Panc1 (cell line): ENCODE data around the gene FAM237B. TPM values are rescaled to one million over a fixed set of nuclear protein-coding genes. Genes with fewer than 3 reads are reported as not detected.

ENCODE experiments used
- ATAC-seq: fragments of 200-7000 bp; cut with Tn5 transposase; 2 replicates; pipeline ENCODE4 v1.9.1; 2020; ENCODE audit warnings: mild to moderate bottlenecking, moderate library complexity
- BruUV-seq: library from RNA; stranded (reverse); fragments of 400-500 nt; replicated peaks from 2 replicates; lab custom pipeline; 2021; lab: Mats Ljungman, UMichigan
- CTCF ChIA-PET: fragments of 300-600 bp; sonication (Branson Sonifier 250); formaldehyde crosslinking; loops from one replicate; lab custom pipeline; 2022; ENCODE audit warnings: antibody characterized with exemption; lab: Charles Lee
- POLR2A ChIA-PET: fragments of 300-600 bp; sonication (Branson Sonifier 250); formaldehyde crosslinking; loops from one replicate; lab custom pipeline; 2022; ENCODE audit warnings: antibody characterized with exemption; lab: Charles Lee
- DNase-seq: peaks from one replicate; pipeline ENCODE4 v3.0.0-alpha.2; 2010; ENCODE audit warnings: low read depth, low spot score
- H3K27ac ChIP-seq: 2 replicates; pipeline ENCODE4 v1.5.1; 2011; ENCODE audit warnings: mild to moderate bottlenecking, low read length, inconsistent platforms
- H3K27me3 ChIP-seq: fragments of 200-500 bp; sonication (Bioruptor generic); 2 replicates; pipeline ENCODE4 v1.6.0; 2014; ENCODE audit warnings: low read length, inconsistent platforms; ENCODE audit not compliant: control insufficient read depth, insufficient read depth
- H3K36me3 ChIP-seq: fragments of 200-500 bp; sonication (Bioruptor generic); 2 replicates; pipeline ENCODE4 v1.5.1; 2014; ENCODE audit warnings: inconsistent platforms, mild to moderate bottlenecking, low read length, moderate library complexity; ENCODE audit not compliant: control insufficient read depth, insufficient read depth
- H3K4me1 ChIP-seq: 2 replicates; pipeline ENCODE4 v1.5.1; 2011; ENCODE audit warnings: inconsistent platforms, mild to moderate bottlenecking, low read length, moderate library complexity; ENCODE audit not compliant: control insufficient read depth, insufficient read depth
- H3K4me3 ChIP-seq, 2 experiments: 2 replicates each; pipeline ENCODE4 v1.5.1; 2011 to 2012; ENCODE audit warnings: low read depth in 2 of 2, low read length in 2 of 2, mild to moderate bottlenecking in 2 of 2, inconsistent platforms in 1 of 2, moderate library complexity in 1 of 2
- H3K9me3 ChIP-seq: fragments of 200-500 bp; sonication (Bioruptor generic); 2 replicates; pipeline ENCODE4 v1.5.1; 2014; ENCODE audit warnings: low read depth, mild to moderate bottlenecking, inconsistent platforms, low read length, moderate library complexity; ENCODE audit not compliant: control insufficient read depth, insufficient read depth
- CTCF ChIP-seq: fragments of 450-650 bp; IDR thresholded peaks from 2 replicates; pipeline ENCODE4 v1.5.1; 2017; ENCODE audit warnings: mild to moderate bottlenecking
- POLR2AphosphoS5 ChIP-seq: IDR thresholded peaks from 2 replicates; pipeline ENCODE4 v1.6.1; 2012; ENCODE audit warnings: mild to moderate bottlenecking, low read depth, low read length, moderate library complexity
- REST ChIP-seq, 2 experiments: IDR thresholded peaks; 2 replicates each; pipeline ENCODE4 v1.6.1; 2011 to 2012; ENCODE audit warnings: low read depth in 2 of 2, control low read depth in 1 of 2, low read length in 1 of 2, mild to moderate bottlenecking in 1 of 2, moderate library complexity in 1 of 2; ENCODE audit not compliant: insufficient read depth in 1 of 2
- SIN3A ChIP-seq: IDR thresholded peaks from 2 replicates; pipeline ENCODE4 v1.6.1; 2012; ENCODE audit warnings: low read depth, mild to moderate bottlenecking, low read length, moderate library complexity, borderline replicate concordance; ENCODE audit not compliant: insufficient read depth
- TCF7L2 ChIP-seq: IDR thresholded peaks from 2 replicates; pipeline ENCODE4 v1.6.1; 2011; ENCODE audit warnings: mild to moderate bottlenecking, low read depth, low read length, inconsistent platforms
- in situ Hi-C: cut with HindIII; loops from 2 replicates; pipeline ENCODE4 v1.10.0; 2016; ENCODE audit warnings: low sequenced_read_pairs, low pct_unique_long_range_greater_than_20kb
- intact Hi-C: fragments of 100-400 bp; cut with micrococcal nuclease; formaldehyde crosslinking; loops from one replicate; pipeline ENCODE4 v1.10.0; 2022; ENCODE audit not compliant: unreplicated experiment
- total RNA-seq: library from RNA; stranded (reverse); gene quantifications from one replicate; pipeline ENCODE4 v1.2.1, GENCODE V29; 2021; ENCODE audit not compliant: unreplicated experiment

FAM237B gene
- total RNA-seq, 1 experiment from 2014 or later, result not detected

GRCh38 chr7:90271753-90272152, 49.4 kb downstream of the FAM237B start:
- ChIA-PET CTCF (no interaction called here), POLR2A (no interaction called here)
- no peak for DNase-seq
- ATAC-seq, result no peak
- in situ Hi-C loops, result no loop called here
- intact Hi-C loops, result no loop called here
- no peaks in the 10 kb centered on the region for H3K9me3 ChIP-seq
- H3K27ac ChIP-seq, result no peak overlapping the region
- peaks cover under 1% of the 10 kb centered on the region; the same call in 1 of the 2 replicates for H3K27me3 ChIP-seq
- no peak overlapping the region for H3K4me3 ChIP-seq
- TF ChIP-seq TCF7L2 (no peak), CTCF (no peak), POLR2AphosphoS5 (no peak), SIN3A (no peak), REST (IDR thresholded peaks at IDR 0.05; ENCODE audit: insufficient read depth in 1 of 2, low read depth in 2 of 2, low read length in 1 of 2) (no peak)
- no TSS peak for BruUV-seq
- no peaks in the 10 kb centered on the region for H3K4me1 ChIP-seq
- no peaks in the 10 kb centered on the region for H3K36me3 ChIP-seq

GRCh38 chr7:90270431-90271178, 50.5 kb downstream of the FAM237B start:
- H3K4me1 ChIP-seq, result no peaks in the 10 kb centered on the region
- no peak for TF ChIP-seq POLR2AphosphoS5
- no peak for TF ChIP-seq CTCF
- TF ChIP-seq SIN3A, result no peak
- DNase-seq (no peak), ATAC-seq (no peak)
- intact Hi-C loops (no loop called here), in situ Hi-C loops (no loop called here)
- no peak overlapping the region for H3K4me3 ChIP-seq
- no peaks in the 10 kb centered on the region for H3K36me3 ChIP-seq
- no peak overlapping the region for H3K27ac ChIP-seq
- H3K27me3 ChIP-seq, result peaks cover 3% of the 10 kb centered on the region; the same call in 1 of the 2 replicates
- POLR2A ChIA-PET, result no interaction called here
- no TSS peak for BruUV-seq
- no peaks in the 10 kb centered on the region for H3K9me3 ChIP-seq
- CTCF ChIA-PET, result no interaction called here
